ENCODE measurements around the gene KRTAP24-1.

DNA sequence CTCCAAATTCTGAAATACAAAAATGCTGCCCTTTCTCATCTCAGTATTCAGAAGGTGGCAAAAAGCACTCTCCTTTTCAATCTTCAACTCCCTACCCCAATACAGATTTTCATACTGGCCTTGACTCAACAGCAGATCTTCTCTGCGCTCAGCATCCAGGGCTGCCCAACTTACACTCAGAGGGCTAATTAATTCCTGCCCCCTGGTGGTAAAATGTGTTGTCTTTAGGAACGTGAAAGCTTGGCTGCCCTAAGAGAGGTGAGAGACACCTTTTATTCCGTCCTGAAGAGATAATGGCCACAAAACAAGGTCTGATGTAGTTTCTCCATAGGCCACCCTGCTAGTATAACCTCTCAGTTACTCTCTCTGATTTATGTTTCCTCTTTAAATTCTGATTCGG is 25.0 kb downstream of the KRTAP24-1 start:
- TF ChIP-seq, protein P1, sequence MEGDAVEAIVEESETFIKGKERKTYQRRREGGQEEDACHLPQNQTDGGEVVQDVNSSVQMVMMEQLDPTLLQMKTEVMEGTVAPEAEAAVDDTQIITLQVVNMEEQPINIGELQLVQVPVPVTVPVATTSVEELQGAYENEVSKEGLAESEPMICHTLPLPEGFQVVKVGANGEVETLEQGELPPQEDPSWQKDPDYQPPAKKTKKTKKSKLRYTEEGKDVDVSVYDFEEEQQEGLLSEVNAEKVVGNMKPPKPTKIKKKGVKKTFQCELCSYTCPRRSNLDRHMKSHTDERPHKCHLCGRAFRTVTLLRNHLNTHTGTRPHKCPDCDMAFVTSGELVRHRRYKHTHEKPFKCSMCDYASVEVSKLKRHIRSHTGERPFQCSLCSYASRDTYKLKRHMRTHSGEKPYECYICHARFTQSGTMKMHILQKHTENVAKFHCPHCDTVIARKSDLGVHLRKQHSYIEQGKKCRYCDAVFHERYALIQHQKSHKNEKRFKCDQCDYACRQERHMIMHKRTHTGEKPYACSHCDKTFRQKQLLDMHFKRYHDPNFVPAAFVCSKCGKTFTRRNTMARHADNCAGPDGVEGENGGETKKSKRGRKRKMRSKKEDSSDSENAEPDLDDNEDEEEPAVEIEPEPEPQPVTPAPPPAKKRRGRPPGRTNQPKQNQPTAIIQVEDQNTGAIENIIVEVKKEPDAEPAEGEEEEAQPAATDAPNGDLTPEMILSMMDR (conservative IDR thresholded peaks at IDR 0.05; ENCODE audit: low read depth, low read length) = peak; percentile 73
- TF ChIP-seq EZH2phosphoT487 (IDR thresholded peaks at IDR 0.05; ENCODE audit: borderline replicate concordance, low read length) = no peak
- TF ChIP-seq EZH2 (IDR thresholded peaks at IDR 0.05; ENCODE audit: low read length, unreplicated experiment) = no peak

Measured in PC-3 (cell line).